ENCODE data around the gene RPS16. TPM values are rescaled to one million over a fixed set of nuclear protein-coding genes. Genes with fewer than 3 reads are reported as not detected.

The RPS16 gene
- total and polyA plus RNA-seq, 2 of the 13 experiments (the other 11 are each of a cell fraction or from before 2014, with no cell fraction given) = 488 to 2,583 TPM

DNA sequence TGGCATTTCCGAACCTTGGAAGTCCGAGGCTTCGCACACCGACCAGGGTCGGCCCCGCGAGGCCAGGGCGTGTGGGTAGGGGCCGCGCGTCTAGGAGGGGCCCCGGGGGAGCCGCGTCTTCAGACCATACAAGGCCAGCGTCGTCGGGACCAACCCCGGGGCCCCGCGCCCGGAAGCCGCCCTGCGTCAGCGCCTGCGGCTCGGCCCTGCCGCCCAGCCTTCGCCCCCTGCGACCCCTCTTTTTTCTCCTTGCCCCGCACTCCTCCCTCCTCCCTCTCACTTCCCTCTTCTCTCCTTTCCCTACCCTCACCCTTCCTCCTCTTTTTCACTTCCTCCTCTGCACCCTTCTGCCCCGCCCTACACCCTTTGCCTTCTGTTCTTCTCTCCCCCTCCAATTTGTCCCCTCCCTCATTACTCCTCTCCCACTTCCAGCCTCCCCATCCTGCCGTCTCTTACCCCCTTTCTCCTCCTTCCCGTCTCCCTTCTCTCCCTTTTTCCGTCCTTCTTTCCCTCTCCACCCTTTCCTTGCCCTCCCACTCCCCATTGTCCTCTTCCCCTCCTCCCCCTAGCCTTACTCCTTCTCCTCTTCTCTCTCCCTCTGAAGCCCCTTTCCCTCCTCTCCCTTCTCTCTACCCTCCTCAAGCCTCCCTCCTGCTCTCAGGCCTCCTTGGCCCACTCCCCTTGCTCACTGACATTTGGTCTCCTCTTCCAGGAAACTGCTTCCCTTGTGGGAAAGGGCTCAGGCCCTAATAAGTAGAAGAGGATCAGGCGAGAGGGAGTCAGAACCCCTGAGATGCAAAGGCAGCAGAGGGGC, 25.5 kb downstream of the RPS16 start (continued):
- TF ChIP-seq SAFB2 (CRISPR knock-in tag; IDR thresholded peaks at IDR 0.05; ENCODE audit: borderline replicate concordance, low read depth) (no peak), ZNF317 (CRISPR knock-in tag; IDR thresholded peaks at IDR 0.05) (no peak), ZNF746 (CRISPR knock-in tag; IDR thresholded peaks at IDR 0.05) (no peak), HHEX (CRISPR knock-in tag; IDR thresholded peaks at IDR 0.05) (no peak), ZNF724P (CRISPR knock-in tag; IDR thresholded peaks at IDR 0.05; ENCODE audit: borderline replicate concordance) (no peak), CBX5 (CRISPR knock-in tag; IDR thresholded peaks at IDR 0.05; ENCODE audit: borderline replicate concordance) (no peak), RBFOX2 (IDR thresholded peaks at IDR 0.05; ENCODE audit: low read depth, low read length) (peak; percentile 93), ZNF121 (CRISPR knock-in tag; IDR thresholded peaks at IDR 0.05) (no peak)
- TF ChIP-seq, protein P1, sequence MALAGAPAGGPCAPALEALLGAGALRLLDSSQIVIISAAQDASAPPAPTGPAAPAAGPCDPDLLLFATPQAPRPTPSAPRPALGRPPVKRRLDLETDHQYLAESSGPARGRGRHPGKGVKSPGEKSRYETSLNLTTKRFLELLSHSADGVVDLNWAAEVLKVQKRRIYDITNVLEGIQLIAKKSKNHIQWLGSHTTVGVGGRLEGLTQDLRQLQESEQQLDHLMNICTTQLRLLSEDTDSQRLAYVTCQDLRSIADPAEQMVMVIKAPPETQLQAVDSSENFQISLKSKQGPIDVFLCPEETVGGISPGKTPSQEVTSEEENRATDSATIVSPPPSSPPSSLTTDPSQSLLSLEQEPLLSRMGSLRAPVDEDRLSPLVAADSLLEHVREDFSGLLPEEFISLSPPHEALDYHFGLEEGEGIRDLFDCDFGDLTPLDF (CRISPR knock-in tag; IDR thresholded peaks at IDR 0.05) = no peak
- TF ChIP-seq, protein P2, sequence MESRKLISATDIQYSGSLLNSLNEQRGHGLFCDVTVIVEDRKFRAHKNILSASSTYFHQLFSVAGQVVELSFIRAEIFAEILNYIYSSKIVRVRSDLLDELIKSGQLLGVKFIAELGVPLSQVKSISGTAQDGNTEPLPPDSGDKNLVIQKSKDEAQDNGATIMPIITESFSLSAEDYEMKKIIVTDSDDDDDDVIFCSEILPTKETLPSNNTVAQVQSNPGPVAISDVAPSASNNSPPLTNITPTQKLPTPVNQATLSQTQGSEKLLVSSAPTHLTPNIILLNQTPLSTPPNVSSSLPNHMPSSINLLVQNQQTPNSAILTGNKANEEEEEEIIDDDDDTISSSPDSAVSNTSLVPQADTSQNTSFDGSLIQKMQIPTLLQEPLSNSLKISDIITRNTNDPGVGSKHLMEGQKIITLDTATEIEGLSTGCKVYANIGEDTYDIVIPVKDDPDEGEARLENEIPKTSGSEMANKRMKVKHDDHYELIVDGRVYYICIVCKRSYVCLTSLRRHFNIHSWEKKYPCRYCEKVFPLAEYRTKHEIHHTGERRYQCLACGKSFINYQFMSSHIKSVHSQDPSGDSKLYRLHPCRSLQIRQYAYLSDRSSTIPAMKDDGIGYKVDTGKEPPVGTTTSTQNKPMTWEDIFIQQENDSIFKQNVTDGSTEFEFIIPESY (CRISPR knock-in tag; IDR thresholded peaks at IDR 0.05) = no peak
- TF ChIP-seq, protein P3, sequence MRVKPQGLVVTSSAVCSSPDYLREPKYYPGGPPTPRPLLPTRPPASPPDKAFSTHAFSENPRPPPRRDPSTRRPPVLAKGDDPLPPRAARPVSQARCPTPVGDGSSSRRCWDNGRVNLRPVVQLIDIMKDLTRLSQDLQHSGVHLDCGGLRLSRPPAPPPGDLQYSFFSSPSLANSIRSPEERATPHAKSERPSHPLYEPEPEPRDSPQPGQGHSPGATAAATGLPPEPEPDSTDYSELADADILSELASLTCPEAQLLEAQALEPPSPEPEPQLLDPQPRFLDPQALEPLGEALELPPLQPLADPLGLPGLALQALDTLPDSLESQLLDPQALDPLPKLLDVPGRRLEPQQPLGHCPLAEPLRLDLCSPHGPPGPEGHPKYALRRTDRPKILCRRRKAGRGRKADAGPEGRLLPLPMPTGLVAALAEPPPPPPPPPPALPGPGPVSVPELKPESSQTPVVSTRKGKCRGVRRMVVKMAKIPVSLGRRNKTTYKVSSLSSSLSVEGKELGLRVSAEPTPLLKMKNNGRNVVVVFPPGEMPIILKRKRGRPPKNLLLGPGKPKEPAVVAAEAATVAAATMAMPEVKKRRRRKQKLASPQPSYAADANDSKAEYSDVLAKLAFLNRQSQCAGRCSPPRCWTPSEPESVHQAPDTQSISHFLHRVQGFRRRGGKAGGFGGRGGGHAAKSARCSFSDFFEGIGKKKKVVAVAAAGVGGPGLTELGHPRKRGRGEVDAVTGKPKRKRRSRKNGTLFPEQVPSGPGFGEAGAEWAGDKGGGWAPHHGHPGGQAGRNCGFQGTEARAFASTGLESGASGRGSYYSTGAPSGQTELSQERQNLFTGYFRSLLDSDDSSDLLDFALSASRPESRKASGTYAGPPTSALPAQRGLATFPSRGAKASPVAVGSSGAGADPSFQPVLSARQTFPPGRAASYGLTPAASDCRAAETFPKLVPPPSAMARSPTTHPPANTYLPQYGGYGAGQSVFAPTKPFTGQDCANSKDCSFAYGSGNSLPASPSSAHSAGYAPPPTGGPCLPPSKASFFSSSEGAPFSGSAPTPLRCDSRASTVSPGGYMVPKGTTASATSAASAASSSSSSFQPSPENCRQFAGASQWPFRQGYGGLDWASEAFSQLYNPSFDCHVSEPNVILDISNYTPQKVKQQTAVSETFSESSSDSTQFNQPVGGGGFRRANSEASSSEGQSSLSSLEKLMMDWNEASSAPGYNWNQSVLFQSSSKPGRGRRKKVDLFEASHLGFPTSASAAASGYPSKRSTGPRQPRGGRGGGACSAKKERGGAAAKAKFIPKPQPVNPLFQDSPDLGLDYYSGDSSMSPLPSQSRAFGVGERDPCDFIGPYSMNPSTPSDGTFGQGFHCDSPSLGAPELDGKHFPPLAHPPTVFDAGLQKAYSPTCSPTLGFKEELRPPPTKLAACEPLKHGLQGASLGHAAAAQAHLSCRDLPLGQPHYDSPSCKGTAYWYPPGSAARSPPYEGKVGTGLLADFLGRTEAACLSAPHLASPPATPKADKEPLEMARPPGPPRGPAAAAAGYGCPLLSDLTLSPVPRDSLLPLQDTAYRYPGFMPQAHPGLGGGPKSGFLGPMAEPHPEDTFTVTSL (CRISPR knock-in tag; IDR thresholded peaks at IDR 0.05; ENCODE audit: borderline replicate concordance) = no peak
- TF ChIP-seq, protein P4, sequence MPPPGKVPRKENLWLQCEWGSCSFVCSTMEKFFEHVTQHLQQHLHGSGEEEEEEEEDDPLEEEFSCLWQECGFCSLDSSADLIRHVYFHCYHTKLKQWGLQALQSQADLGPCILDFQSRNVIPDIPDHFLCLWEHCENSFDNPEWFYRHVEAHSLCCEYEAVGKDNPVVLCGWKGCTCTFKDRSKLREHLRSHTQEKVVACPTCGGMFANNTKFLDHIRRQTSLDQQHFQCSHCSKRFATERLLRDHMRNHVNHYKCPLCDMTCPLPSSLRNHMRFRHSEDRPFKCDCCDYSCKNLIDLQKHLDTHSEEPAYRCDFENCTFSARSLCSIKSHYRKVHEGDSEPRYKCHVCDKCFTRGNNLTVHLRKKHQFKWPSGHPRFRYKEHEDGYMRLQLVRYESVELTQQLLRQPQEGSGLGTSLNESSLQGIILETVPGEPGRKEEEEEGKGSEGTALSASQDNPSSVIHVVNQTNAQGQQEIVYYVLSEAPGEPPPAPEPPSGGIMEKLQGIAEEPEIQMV (CRISPR knock-in tag; IDR thresholded peaks at IDR 0.05; ENCODE audit: low read depth) = no peak
- TF ChIP-seq, protein P5, sequence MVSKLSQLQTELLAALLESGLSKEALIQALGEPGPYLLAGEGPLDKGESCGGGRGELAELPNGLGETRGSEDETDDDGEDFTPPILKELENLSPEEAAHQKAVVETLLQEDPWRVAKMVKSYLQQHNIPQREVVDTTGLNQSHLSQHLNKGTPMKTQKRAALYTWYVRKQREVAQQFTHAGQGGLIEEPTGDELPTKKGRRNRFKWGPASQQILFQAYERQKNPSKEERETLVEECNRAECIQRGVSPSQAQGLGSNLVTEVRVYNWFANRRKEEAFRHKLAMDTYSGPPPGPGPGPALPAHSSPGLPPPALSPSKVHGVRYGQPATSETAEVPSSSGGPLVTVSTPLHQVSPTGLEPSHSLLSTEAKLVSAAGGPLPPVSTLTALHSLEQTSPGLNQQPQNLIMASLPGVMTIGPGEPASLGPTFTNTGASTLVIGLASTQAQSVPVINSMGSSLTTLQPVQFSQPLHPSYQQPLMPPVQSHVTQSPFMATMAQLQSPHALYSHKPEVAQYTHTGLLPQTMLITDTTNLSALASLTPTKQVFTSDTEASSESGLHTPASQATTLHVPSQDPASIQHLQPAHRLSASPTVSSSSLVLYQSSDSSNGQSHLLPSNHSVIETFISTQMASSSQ (IDR thresholded peaks at IDR 0.05; ENCODE audit: low read depth) = no peak
- TF ChIP-seq, protein P5 (CRISPR knock-in tag; IDR thresholded peaks at IDR 0.05; ENCODE audit: borderline replicate concordance) = 0 out of 2 replicates have a peak, but pooled peaks have one; percentile 13

Data from HepG2 (cell line).